Sigmoid colon (tissue), 3 donors: ENCODE measurements around the gene PDE4D.

Experiments
- POLR2A ChIP-seq, 2 donors: fragments of 450-650 bp; IDR thresholded peaks; one replicate each; pipeline ENCODE4 v1.6.1; 2016; ENCODE audit warnings: antibody characterized with exemption in 2 of 2, mild to moderate bottlenecking in 2 of 2, moderate library complexity in 2 of 2
- TF ChIP-seq, protein P1 (sequence below), 4 experiments: fragments of 450-650 bp in 3 of 4; fragments of 200-600 bp in 1 of 4; IDR thresholded peaks; one replicate each; pipeline ENCODE4 v1.5.1; 2016 to 2019; ENCODE audit warnings: antibody characterized with exemption in 4 of 4, mild to moderate bottlenecking in 3 of 4, moderate library complexity in 2 of 4

- TF ChIP-seq, protein P1, sequence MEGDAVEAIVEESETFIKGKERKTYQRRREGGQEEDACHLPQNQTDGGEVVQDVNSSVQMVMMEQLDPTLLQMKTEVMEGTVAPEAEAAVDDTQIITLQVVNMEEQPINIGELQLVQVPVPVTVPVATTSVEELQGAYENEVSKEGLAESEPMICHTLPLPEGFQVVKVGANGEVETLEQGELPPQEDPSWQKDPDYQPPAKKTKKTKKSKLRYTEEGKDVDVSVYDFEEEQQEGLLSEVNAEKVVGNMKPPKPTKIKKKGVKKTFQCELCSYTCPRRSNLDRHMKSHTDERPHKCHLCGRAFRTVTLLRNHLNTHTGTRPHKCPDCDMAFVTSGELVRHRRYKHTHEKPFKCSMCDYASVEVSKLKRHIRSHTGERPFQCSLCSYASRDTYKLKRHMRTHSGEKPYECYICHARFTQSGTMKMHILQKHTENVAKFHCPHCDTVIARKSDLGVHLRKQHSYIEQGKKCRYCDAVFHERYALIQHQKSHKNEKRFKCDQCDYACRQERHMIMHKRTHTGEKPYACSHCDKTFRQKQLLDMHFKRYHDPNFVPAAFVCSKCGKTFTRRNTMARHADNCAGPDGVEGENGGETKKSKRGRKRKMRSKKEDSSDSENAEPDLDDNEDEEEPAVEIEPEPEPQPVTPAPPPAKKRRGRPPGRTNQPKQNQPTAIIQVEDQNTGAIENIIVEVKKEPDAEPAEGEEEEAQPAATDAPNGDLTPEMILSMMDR (IDR thresholded peaks at IDR 0.05) = no peak
- no peak for TF ChIP-seq POLR2A (IDR thresholded peaks at IDR 0.05)
Measured at GRCh38 chr5:59401637-59402036, 491.9 kb downstream of the PDE4D start.
